Liver (tissue), 9 donors: Measurements from ENCODE around the gene OR2F2. TPM values are rescaled to one million over a fixed set of nuclear protein-coding genes. Genes with fewer than 3 reads are reported as not detected.

Experiments
- DNase-seq: peaks from one replicate; pipeline ENCODE4 v3.0.0-alpha.2; 2017; ENCODE audit warnings: low spot score
- H3K27ac ChIP-seq, 2 donors: one replicate each; pipeline ENCODE4 v1.7.0; 2013; ENCODE audit warnings: inconsistent platforms in 2 of 2, low read length in 2 of 2, control low read depth in 1 of 2, low read depth in 1 of 2, mild to moderate bottlenecking in 1 of 2
- H3K27me3 ChIP-seq, 4 donors: one replicate each; pipeline versions ENCODE4 v1.6.1 to v1.7.0; 2013; ENCODE audit warnings: low read length in 3 of 4, inconsistent platforms in 1 of 4, mild to moderate bottlenecking in 1 of 4, moderate library complexity in 1 of 4; ENCODE audit not compliant: control insufficient read depth in 4 of 4, insufficient read depth in 4 of 4
- H3K36me3 ChIP-seq, 4 donors: one replicate each; pipeline versions ENCODE4 v1.6.1 to v1.7.0; 2013; ENCODE audit warnings: low read length in 3 of 4, mild to moderate bottlenecking in 3 of 4, low read depth in 1 of 4, moderate library complexity in 1 of 4; ENCODE audit not compliant: control insufficient read depth in 4 of 4, insufficient read depth in 3 of 4
- H3K4me1 ChIP-seq, 4 donors: one replicate each; pipeline versions ENCODE4 v1.6.1 to v1.7.0; 2013; ENCODE audit warnings: low read length in 3 of 4, mild to moderate bottlenecking in 3 of 4, moderate library complexity in 1 of 4; ENCODE audit not compliant: control insufficient read depth in 4 of 4, insufficient read depth in 4 of 4
- H3K4me3 ChIP-seq, 3 donors: one replicate each; pipeline versions ENCODE4 v1.6.1 to v1.7.0; 2013; ENCODE audit warnings: low read length in 3 of 3, control low read depth in 1 of 3, low read depth in 1 of 3, mild to moderate bottlenecking in 1 of 3
- H3K9ac ChIP-seq, 2 donors: one replicate each; pipeline ENCODE4 v1.7.0; 2013; ENCODE audit warnings: low read length in 2 of 2, mild to moderate bottlenecking in 2 of 2, moderate library complexity in 2 of 2, control low read depth in 1 of 2, low read depth in 1 of 2
- H3K9me3 ChIP-seq, 4 donors: one replicate each; pipeline versions ENCODE4 v1.6.1 to v1.7.0; 2013; ENCODE audit warnings: low read length in 3 of 4; ENCODE audit not compliant: control insufficient read depth in 4 of 4
- ATF3 ChIP-seq: IDR thresholded peaks from 2 replicates; pipeline ENCODE4 v1.6.1; 2016; ENCODE audit warnings: antibody characterized with exemption
- CTCF ChIP-seq: fragments of 150-350 bp; IDR thresholded peaks from 2 replicates; pipeline ENCODE4 v1.5.1; 2017; ENCODE audit warnings: improper control_type of control experiment, low read depth, low read length; ENCODE audit not compliant: missing input control
- EGR1 ChIP-seq, 2 donors: IDR thresholded peaks; 2 replicates each; pipeline ENCODE4 v1.6.1; 2016 to 2018; ENCODE audit warnings: antibody characterized with exemption in 2 of 2, low read depth in 2 of 2
- FOXA1 ChIP-seq: IDR thresholded peaks from 2 replicates; pipeline ENCODE4 v1.6.1; 2016; ENCODE audit warnings: antibody characterized with exemption
- FOXA2 ChIP-seq: IDR thresholded peaks from 2 replicates; pipeline ENCODE4 v1.6.1; 2016; ENCODE audit warnings: antibody characterized with exemption
- GABPA ChIP-seq, 2 donors: IDR thresholded peaks in 1 of 2; conservative IDR thresholded peaks in 1 of 2; 2 replicates each; pipeline ENCODE4 v1.6.1; 2016; ENCODE audit warnings: antibody characterized with exemption in 2 of 2, mild to moderate bottlenecking in 1 of 2, moderate library complexity in 1 of 2
- HNF4A ChIP-seq, 2 donors: conservative IDR thresholded peaks; 2 replicates each; pipeline ENCODE4 v1.6.1; 2016; ENCODE audit warnings: antibody characterized with exemption in 2 of 2, mild to moderate bottlenecking in 2 of 2
- HNF4G ChIP-seq: IDR thresholded peaks from 2 replicates; pipeline ENCODE4 v1.6.1; 2016; ENCODE audit warnings: antibody characterized with exemption
- JUND ChIP-seq, 2 donors: IDR thresholded peaks; 2 replicates each; pipeline ENCODE4 v1.6.1; 2016; ENCODE audit warnings: antibody characterized with exemption in 2 of 2
- NR2F2 ChIP-seq: IDR thresholded peaks from 2 replicates; pipeline ENCODE4 v1.6.1; 2016; ENCODE audit warnings: antibody characterized with exemption
- RAD21 ChIP-seq, 2 donors: IDR thresholded peaks; 2 replicates each; pipeline ENCODE4 v1.6.1; 2016; ENCODE audit warnings: antibody characterized with exemption in 2 of 2, mild to moderate bottlenecking in 2 of 2
- REST ChIP-seq: IDR thresholded peaks from 2 replicates; pipeline ENCODE4 v1.6.1; 2016; ENCODE audit warnings: antibody characterized with exemption, mild to moderate bottlenecking
- RXRA ChIP-seq, 2 donors: IDR thresholded peaks; 2 replicates each; pipeline ENCODE4 v1.6.1; 2017 to 2018; ENCODE audit warnings: antibody characterized with exemption in 2 of 2, mild to moderate bottlenecking in 1 of 2
- SP1 ChIP-seq: IDR thresholded peaks from 2 replicates; pipeline ENCODE4 v1.6.1; 2018; ENCODE audit warnings: antibody characterized with exemption, mild to moderate bottlenecking
- TAF1 ChIP-seq: conservative IDR thresholded peaks from 2 replicates; pipeline ENCODE4 v1.6.1; 2016; ENCODE audit warnings: antibody characterized with exemption, mild to moderate bottlenecking
- YY1 ChIP-seq: IDR thresholded peaks from 2 replicates; pipeline ENCODE4 v1.6.1; 2016; ENCODE audit warnings: antibody characterized with exemption, mild to moderate bottlenecking
- ZBTB33 ChIP-seq: IDR thresholded peaks from 2 replicates; pipeline ENCODE4 v1.6.1; 2016; ENCODE audit warnings: antibody characterized with exemption
- WGBS: extraction: QIAGEN DNeasy Blood & Tissue Kit; methylation state at CpG from one replicate; pipeline ENCODE4 v1.1.7; 2013; 5-methylcytosine and 5-hydroxymethylcytosine counted together
- polyA plus RNA-seq, 2 donors: library from polyadenylated mRNA; stranded (reverse) in 1 of 2; unstranded in 1 of 2; fragments of 200-250 nt in 1 of 2; fragments of >200 nt in 1 of 2; fragmentation: Nextera tagmentation in 1 of 2; extraction: Ambion mirVana in 1 of 2; gene quantifications; one replicate each; pipeline versions ENCODE4 v1.2.1 to v1.2.3, GENCODE V29; 2013 to 2015
- total RNA-seq, 2 donors: library from RNA; depleted of rRNA; stranded (reverse); fragments of >200 nt; gene quantifications; one replicate each; pipeline ENCODE4 v1.2.3, GENCODE V29; 2014
- donor health status: healthy.
- donor health status: healthy.
- donor health status: healthy.
- donor health status: healthy.
- donor health status: healthy.

The OR2F2 gene
- total and polyA plus RNA-seq, 4 donors, result not detected

GRCh38 chr7:143909863-143910262, 25.2 kb upstream of the OR2F2 start (continued):
- no peak for TF ChIP-seq ATF3
- TF ChIP-seq TAF1, result no peak

- no peak for DNase-seq
- Histone ChIP-seq H3K4me3 (no peak overlapping the region), H3K9ac (no peak overlapping the region), H3K36me3 (no peaks in the 10 kb centered on the region), H3K9me3 (no peaks in the 10 kb centered on the region), H3K27ac (no peak overlapping the region), H3K27me3 (no peaks in the 10 kb centered on the region), H3K4me1 (peaks cover 0 to 12% (median 3%) of the 10 kb centered on the region in 4 donors)
- TF ChIP-seq TAF1 (no peak), FOXA1 (no peak), SP1 (no peak), RAD21 (IDR thresholded peaks at IDR 0.05) (no peak), EGR1 (IDR thresholded peaks at IDR 0.05; ENCODE audit: low read depth in 2 of 2) (no peak), ATF3 (no peak), HNF4G (no peak), JUND (IDR thresholded peaks at IDR 0.05) (no peak), ZBTB33 (no peak), CTCF (no peak), HNF4A (conservative IDR thresholded peaks at IDR 0.05) (no peak), GABPA (IDR thresholded peaks at IDR 0.05 in 1 of 2, conservative IDR thresholded peaks at IDR 0.05 in 1 of 2) (no peak), YY1 (no peak), FOXA2 (no peak)
- 91% methylated on average over 3 of the region's 3 CpGs for WGBS
Observed at GRCh38 chr7:143910473-143911248, 24.4 kb upstream of the OR2F2 start.

- Histone ChIP-seq H3K4me1 (peaks cover 0 to 12% (median 3%) of the 10 kb centered on the region in 4 donors), H3K36me3 (no peaks in the 10 kb centered on the region), H3K4me3 (no peak overlapping the region), H3K27me3 (no peaks in the 10 kb centered on the region), H3K9ac (no peak overlapping the region), H3K9me3 (no peaks in the 10 kb centered on the region), H3K27ac (no peak overlapping the region)
- WGBS, result 35% methylated on average over 3 of the region's 3 CpGs
- DNase-seq, result no peak
- TF ChIP-seq HNF4G (no peak), EGR1 (IDR thresholded peaks at IDR 0.05; ENCODE audit: low read depth in 2 of 2) (no peak), NR2F2 (no peak), CTCF (no peak), JUND (IDR thresholded peaks at IDR 0.05) (peak in 1 of 2 donors; percentile 23), SP1 (peak; percentile 42), RXRA (IDR thresholded peaks at IDR 0.05) (peak in 1 of 2 donors; percentile 14), RAD21 (IDR thresholded peaks at IDR 0.05) (peak in 1 of 2 donors; percentile 6), ATF3 (no peak), REST (no peak), HNF4A (conservative IDR thresholded peaks at IDR 0.05) (peak; percentile 23 to 27), FOXA2 (no peak)
Observed at GRCh38 chr7:143913945-143914615, 21.0 kb upstream of the OR2F2 start.
